Mesendoderm (in vitro differentiated cells): ENCODE results near the gene DNAI1.
A peak's percentile ranks its signal among the peaks of the same experiment; 100 is the strongest.

Experiments used
- DNase-seq: peaks from one replicate; pipeline ENCODE4 v3.0.0; 2013
- H2AK5ac ChIP-seq: 2 replicates; pipeline ENCODE4 v1.6.1; 2013; ENCODE audit warnings: low read length, inconsistent platforms
- H2BK120ac ChIP-seq: 2 replicates; pipeline ENCODE4 v1.6.1; 2013; ENCODE audit warnings: low read depth, mild to moderate bottlenecking, low read length, moderate library complexity, mixed read lengths
- H2BK15ac ChIP-seq: replicated peaks from 2 replicates; pipeline ENCODE4 v1.6.1; 2013; ENCODE audit warnings: low read depth, mild to moderate bottlenecking, moderate library complexity
- H2BK5ac ChIP-seq: 2 replicates; pipeline ENCODE4 v1.6.1; 2013; ENCODE audit warnings: low read length, inconsistent platforms
- H3K18ac ChIP-seq: 2 replicates; pipeline ENCODE4 v1.6.1; 2013; ENCODE audit warnings: mild to moderate bottlenecking, low read length, mixed read lengths
- H3K23ac ChIP-seq: one replicate; pipeline ENCODE4 v1.6.1; 2013; ENCODE audit warnings: low read length
- H3K27ac ChIP-seq: 2 replicates; pipeline ENCODE4 v1.5.1; 2013; ENCODE audit warnings: low read depth, mild to moderate bottlenecking, inconsistent platforms, low read length, moderate library complexity
- H3K27me3 ChIP-seq: 2 replicates; pipeline ENCODE4 v1.6.1; 2013; ENCODE audit warnings: low read length, control low read depth, mild to moderate bottlenecking, inconsistent platforms; ENCODE audit not compliant: insufficient read depth, poor library complexity
- H3K36me3 ChIP-seq: 2 replicates; pipeline ENCODE4 v1.6.1; 2013; ENCODE audit warnings: low read length, inconsistent platforms; ENCODE audit not compliant: control insufficient read depth, insufficient read depth
- H3K4ac ChIP-seq: one replicate; pipeline ENCODE4 v1.6.1; 2013; ENCODE audit warnings: low read depth, mild to moderate bottlenecking, low read length, moderate library complexity
- H3K4me1 ChIP-seq: 2 replicates; pipeline ENCODE4 v1.6.1; 2013; ENCODE audit warnings: low read depth, low read length, inconsistent platforms; ENCODE audit not compliant: control insufficient read depth
- H3K4me2 ChIP-seq: 2 replicates; pipeline ENCODE4 v1.6.1; 2013; ENCODE audit warnings: low read length
- H3K4me3 ChIP-seq: 2 replicates; pipeline ENCODE4 v1.5.1; 2013; ENCODE audit warnings: mild to moderate bottlenecking, low read length
- H3K56ac ChIP-seq: one replicate; pipeline ENCODE4 v1.6.1; 2013; ENCODE audit warnings: low read length
- H3K79me1 ChIP-seq: 2 replicates; pipeline ENCODE4 v1.6.1; 2013; ENCODE audit warnings: low read length, inconsistent platforms
- H3K79me2 ChIP-seq: 2 replicates; pipeline ENCODE4 v1.6.1; 2013; ENCODE audit warnings: mild to moderate bottlenecking, low read length; ENCODE audit not compliant: control insufficient read depth, insufficient read depth
- H3K9ac ChIP-seq: 2 replicates; pipeline ENCODE4 v1.6.1; 2013; ENCODE audit warnings: low read length, inconsistent platforms
- H4K5ac ChIP-seq: one replicate; pipeline ENCODE4 v1.6.1; 2013; ENCODE audit warnings: low read length
- H4K8ac ChIP-seq: one replicate; pipeline ENCODE4 v1.6.1; 2013; ENCODE audit warnings: low read depth, mild to moderate bottlenecking, control low read depth, low read length, moderate library complexity
- WGBS: extraction: QIAGEN DNeasy Blood & Tissue Kit; methylation state at CpG from one replicate; pipeline ENCODE4 v1.1.7; 2013; ENCODE audit warnings: low lambda C conversion rate, missing lambda C conversion rate; ENCODE audit not compliant: insufficient coverage; ENCODE audit errors: extremely low coverage; 5-methylcytosine and 5-hydroxymethylcytosine counted together

Gene DNAI1

GRCh38 chr9:34443976-34444375 lies 14.6 kb upstream of the DNAI1 start:
- no peak for DNase-seq
- Histone ChIP-seq H3K23ac (no peak overlapping the region), H3K9ac (peak overlapping the region; percentile 8), H3K79me1 (peaks cover 4% of the 10 kb centered on the region), H3K27me3 (no peaks in the 10 kb centered on the region), H3K56ac (peak overlapping the region; percentile 58), H3K4me3 (no peak overlapping the region), H3K79me2 (no peaks in the 10 kb centered on the region), H4K5ac (no peak overlapping the region), H3K27ac (no peak overlapping the region), H2AK5ac (no peak overlapping the region), H3K4me1 (peaks cover 6% of the 10 kb centered on the region), H2BK15ac (no peak overlapping the region), H3K18ac (no peak overlapping the region), H3K4me2 (no peak overlapping the region), H3K36me3 (no peaks in the 10 kb centered on the region), H2BK120ac (no peak overlapping the region), H2BK5ac (no peak overlapping the region), H3K4ac (no peak overlapping the region), H4K8ac (no peak overlapping the region)

GRCh38 chr9:34446468-34446891 lies 12.1 kb upstream of the DNAI1 start:
- Histone ChIP-seq H3K9ac (no peak overlapping the region), H2BK5ac (no peak overlapping the region), H3K4me1 (peaks cover 13% of the 10 kb centered on the region), H3K18ac (no peak overlapping the region), H2AK5ac (no peak overlapping the region), H3K27ac (no peak overlapping the region), H2BK120ac (no peak overlapping the region), H3K4ac (no peak overlapping the region), H3K4me2 (no peak overlapping the region), H3K79me2 (no peaks in the 10 kb centered on the region), H4K8ac (no peak overlapping the region), H3K27me3 (no peaks in the 10 kb centered on the region), H2BK15ac (no peak overlapping the region), H3K4me3 (no peak overlapping the region), H4K5ac (no peak overlapping the region), H3K36me3 (no peaks in the 10 kb centered on the region), H3K79me1 (peaks cover 6% of the 10 kb centered on the region), H3K23ac (no peak overlapping the region), H3K56ac (no peak overlapping the region)
- DNase-seq: no peak

DNA sequence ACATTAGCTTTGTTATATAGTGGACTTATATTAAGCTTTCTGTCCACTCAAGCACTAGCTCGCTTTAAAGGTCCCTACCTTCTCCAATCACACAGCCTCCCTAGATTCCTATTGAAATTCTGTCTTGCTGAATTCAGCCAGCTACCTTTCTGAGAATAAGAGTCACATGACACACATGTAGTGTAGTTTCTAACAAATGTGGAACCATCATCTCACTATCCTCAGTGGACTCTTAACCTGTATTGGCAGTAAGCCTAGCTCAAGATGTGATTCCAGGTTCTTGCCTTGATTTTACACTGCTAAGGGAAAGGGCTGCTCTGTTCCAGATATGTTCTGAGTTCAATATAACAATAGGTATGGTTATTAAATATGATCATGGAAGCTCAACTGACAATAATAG lies 11.7 kb upstream of the DNAI1 start:
- WGBS: no CpG with 5 or more reads among the region's 1 CpG
- no peak overlapping the region for H3K23ac ChIP-seq
- no peaks in the 10 kb centered on the region for H3K36me3 ChIP-seq
- H3K4ac ChIP-seq: no peak overlapping the region
- H4K5ac ChIP-seq: no peak overlapping the region
- no peak overlapping the region for H3K4me3 ChIP-seq
- no peak overlapping the region for H4K8ac ChIP-seq
- H3K4me1 ChIP-seq: peaks cover 13% of the 10 kb centered on the region
- no peak for DNase-seq
- H3K18ac ChIP-seq: no peak overlapping the region
- no peak overlapping the region for H3K27ac ChIP-seq
- H2AK5ac ChIP-seq: no peak overlapping the region
- no peak overlapping the region for H2BK5ac ChIP-seq
- H3K27me3 ChIP-seq: no peaks in the 10 kb centered on the region
- no peak overlapping the region for H2BK120ac ChIP-seq
- H3K9ac ChIP-seq: no peak overlapping the region
- H2BK15ac ChIP-seq: no peak overlapping the region
- H3K56ac ChIP-seq: no peak overlapping the region
- no peaks in the 10 kb centered on the region for H3K79me2 ChIP-seq
- H3K79me1 ChIP-seq: peaks cover 6% of the 10 kb centered on the region
- no peak overlapping the region for H3K4me2 ChIP-seq

DNA sequence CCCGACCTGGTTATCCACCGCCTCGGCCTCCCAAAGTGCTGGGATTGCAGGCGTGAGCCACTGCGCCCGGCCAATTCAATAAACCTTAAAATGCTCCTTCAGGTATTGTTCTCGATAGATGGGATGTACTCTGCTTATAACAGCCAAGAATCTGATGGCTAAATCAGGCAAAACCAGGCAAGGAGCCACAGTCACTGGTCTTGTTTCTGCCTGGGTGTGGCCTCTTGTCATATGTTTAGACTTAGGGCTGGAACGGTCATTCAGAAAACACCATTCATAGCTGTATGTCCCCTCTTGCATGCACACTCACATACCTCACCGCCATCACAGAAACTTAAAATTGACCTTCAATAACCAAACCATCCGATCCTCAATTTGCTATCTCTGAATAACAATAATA lies 8.0 kb upstream of the DNAI1 start:
- Histone ChIP-seq H3K27ac (no peak overlapping the region), H3K79me1 (peaks cover 11% of the 10 kb centered on the region)

GRCh38 chr9:34451135-34451534 lies 7.5 kb upstream of the DNAI1 start:
- Histone ChIP-seq H3K79me2 (no peaks in the 10 kb centered on the region), H3K56ac (no peak overlapping the region), H3K27ac (no peak overlapping the region), H3K36me3 (no peaks in the 10 kb centered on the region), H3K9ac (peak overlapping the region; percentile 30), H3K4me3 (no peak overlapping the region), H3K4me1 (peaks cover 9% of the 10 kb centered on the region), H3K23ac (no peak overlapping the region), H3K79me1 (peaks cover 11% of the 10 kb centered on the region), H3K4me2 (no peak overlapping the region), H4K5ac (no peak overlapping the region), H2AK5ac (no peak overlapping the region), H3K4ac (no peak overlapping the region), H4K8ac (no peak overlapping the region), H2BK15ac (no peak overlapping the region), H2BK5ac (no peak overlapping the region), H2BK120ac (no peak overlapping the region), H3K27me3 (no peaks in the 10 kb centered on the region), H3K18ac (no peak overlapping the region)
- no CpG with 5 or more reads among the region's 2 CpGs for WGBS
- DNase-seq: peak; percentile 76

More for the DNA sequence above, 8.0 kb upstream of the DNAI1 start:
- peaks cover 9% of the 10 kb centered on the region for H3K4me1 ChIP-seq
- no peaks in the 10 kb centered on the region for H3K27me3 ChIP-seq
- no peak overlapping the region for H3K4me3 ChIP-seq
- peak overlapping the region; percentile 61 for H3K56ac ChIP-seq
- H3K4me2 ChIP-seq: no peak overlapping the region
- no peak for DNase-seq
- H2BK15ac ChIP-seq: no peak overlapping the region
- no peak overlapping the region for H3K23ac ChIP-seq
- H2BK120ac ChIP-seq: no peak overlapping the region
- H3K4ac ChIP-seq: no peak overlapping the region
- no CpG with 5 or more reads among the region's 10 CpGs for WGBS
- H3K36me3 ChIP-seq: no peaks in the 10 kb centered on the region
- no peak overlapping the region for H4K8ac ChIP-seq
- H3K9ac ChIP-seq: peak overlapping the region; percentile 23
- no peak overlapping the region for H2AK5ac ChIP-seq
- H3K79me2 ChIP-seq: no peaks in the 10 kb centered on the region
- H3K18ac ChIP-seq: no peak overlapping the region
- no peak overlapping the region for H2BK5ac ChIP-seq
- H4K5ac ChIP-seq: no peak overlapping the region

- Histone ChIP-seq H3K18ac (no peak overlapping the region), H4K8ac (no peak overlapping the region), H3K79me2 (no peaks in the 10 kb centered on the region), H3K79me1 (peaks cover 13% of the 10 kb centered on the region), H3K4me1 (peaks cover 12% of the 10 kb centered on the region), H4K5ac (no peak overlapping the region), H3K56ac (no peak overlapping the region), H3K23ac (no peak overlapping the region), H3K4me2 (no peak overlapping the region), H3K9ac (peak overlapping the region; percentile 30), H3K27me3 (no peaks in the 10 kb centered on the region), H3K27ac (no peak overlapping the region), H2AK5ac (no peak overlapping the region), H3K4me3 (no peak overlapping the region), H3K36me3 (no peaks in the 10 kb centered on the region), H2BK120ac (no peak overlapping the region), H2BK5ac (no peak overlapping the region), H3K4ac (no peak overlapping the region), H2BK15ac (no peak overlapping the region)
- no CpG with 5 or more reads among the region's 3 CpGs for WGBS
- no peak for DNase-seq
Measured at GRCh38 chr9:34451545-34451944, 7.1 kb upstream of the DNAI1 start.
